H1 (cell line): Measurements from ENCODE around the gene NDUFAF8. TPM values are rescaled to one million over a fixed set of nuclear protein-coding genes. Genes with fewer than 3 reads are reported as not detected.

ENCODE experiments used
- SIN3A ChIP-seq, 2 experiments: IDR thresholded peaks in 1 of 2; conservative IDR thresholded peaks in 1 of 2; 2 replicates each; pipeline ENCODE4 v1.6.1; 2011 to 2012; ENCODE audit warnings: low read length in 2 of 2, improper control_type of control experiment in 1 of 2, low read depth in 1 of 2, mild to moderate bottlenecking in 1 of 2
- polyA plus RNA-seq, 7 experiments: library from polyadenylated mRNA; depleted of rRNA in 3 of 7; stranded (reverse) in 5 of 7; unstranded in 2 of 7; fragments of >200 nt in 5 of 7; fragments of 200-250 nt in 2 of 7; gene quantifications; 1 replicate in 5 of 7; 2 replicates in 1 of 7; 4 replicates in 1 of 7; pipeline versions ENCODE4 v1.2.1 to v1.2.3, GENCODE V29; 2011 to 2013; ENCODE audit warnings: missing spikeins in 2 of 7, mixed read lengths in 2 of 7
- total RNA-seq: library from RNA; stranded (reverse); fragmentation: NEBNext Ultra II Directional; extraction: Animal tissue kit (Norgen Biotek cat#: 25700); gene quantifications from 2 replicates; pipeline ENCODE4 v1.2.1, GENCODE V29; 2021

The NDUFAF8 gene
- total and polyA plus RNA-seq, 2 of the 8 experiments (the other 6 are each of a cell fraction or from before 2014, with no cell fraction given) = 48.9 to 91.1 TPM

- TF ChIP-seq SIN3A (conservative IDR thresholded peaks at IDR 0.05 in 1 of 2, IDR thresholded peaks at IDR 0.05 in 1 of 2; ENCODE audit: low read depth in 1 of 2, low read length in 2 of 2) = 0 out of 4 replicates have a peak, but pooled peaks of 1 of the 2 experiments have one; percentile 22
Measured at GRCh38 chr17:81222620-81222905, 16.6 kb upstream of the NDUFAF8 start (continued).
